GM12891 (cell line): ENCODE data around the gene SLC22A25.

ENCODE experiments used
- POLR2A ChIP-seq: IDR thresholded peaks from 2 replicates; pipeline ENCODE4 v1.6.1; 2011; ENCODE audit warnings: low read depth, low read length, control low read depth
- POLR2AphosphoS5 ChIP-seq: IDR thresholded peaks from 2 replicates; pipeline ENCODE4 v1.6.1; 2011; ENCODE audit warnings: low read depth, low read length, control low read depth
- POU2F2 ChIP-seq: IDR thresholded peaks from 2 replicates; pipeline ENCODE4 v1.6.1; 2011; ENCODE audit warnings: low read depth, mild to moderate bottlenecking, control low read depth, low read length, moderate library complexity
- SPI1 ChIP-seq: IDR thresholded peaks from 2 replicates; pipeline ENCODE4 v1.6.1; 2011; ENCODE audit warnings: low read depth, low read length, control low read depth
- TAF1 ChIP-seq: IDR thresholded peaks from 2 replicates; pipeline ENCODE4 v1.6.1; 2011; ENCODE audit warnings: low read depth, low read length, control low read depth

- TF ChIP-seq POLR2AphosphoS5 (no peak), POLR2A (no peak), TAF1 (no peak), POU2F2 (no peak), SPI1 (no peak)
Observed at GRCh38 chr11:63290285-63290684, 46.9 kb upstream of the SLC22A25 start.
